H1 (cell line): ENCODE measurements around the gene MAPT. TPM values are rescaled to one million over a fixed set of nuclear protein-coding genes. Genes with fewer than 3 reads are reported as not detected.

ENCODE experiments used
- CTCF ChIA-PET: fragments of 300-600 bp; sonication (Branson Sonifier 250); formaldehyde crosslinking; loops from one replicate; lab custom pipeline; 2021; ENCODE audit not compliant: partially characterized antibody; lab: Charles Lee
- POLR2A ChIA-PET: fragments of 300-600 bp; sonication (Branson Sonifier 250); formaldehyde crosslinking; loops from one replicate; lab custom pipeline; 2021; ENCODE audit warnings: inconsistent platforms; ENCODE audit not compliant: partially characterized antibody; lab: Charles Lee
- DNase-seq, 2 experiments: peaks; one replicate each; pipeline versions ENCODE4 v3.0.0 to v3.0.0-alpha.2; 2010 to 2022; ENCODE audit warnings: low spot score in 2 of 2, low read depth in 1 of 2, mixed read lengths in 1 of 2
- FAIRE-seq: peaks from 2 replicates; lab custom pipeline; 2011; peaks lifted over from hg19 to GRCh38; lab: Jason Lieb, UNC
- H2AFZ ChIP-seq: 2 replicates; pipeline ENCODE4 v1.8.1; 2012; ENCODE audit warnings: low read length, inconsistent platforms
- H2AK5ac ChIP-seq: 2 replicates; pipeline ENCODE4 v1.6.1; 2013; ENCODE audit warnings: low read depth, low read length
- H2BK120ac ChIP-seq: replicated peaks from 2 replicates; pipeline ENCODE3; 2013; ENCODE audit warnings: low read depth, low read length, inconsistent platforms
- H2BK12ac ChIP-seq: 2 replicates; pipeline ENCODE4 v1.6.1; 2013; ENCODE audit warnings: low read depth, low read length
- H2BK15ac ChIP-seq: 2 replicates; pipeline ENCODE4 v1.6.1; 2013; ENCODE audit warnings: low read length
- H2BK20ac ChIP-seq: 2 replicates; pipeline ENCODE4 v1.6.1; 2013; ENCODE audit warnings: low read length
- H2BK5ac ChIP-seq: 2 replicates; pipeline ENCODE4 v1.6.1; 2013; ENCODE audit warnings: low read depth, low read length
- H3K14ac ChIP-seq: 2 replicates; pipeline ENCODE4 v1.6.1; 2013; ENCODE audit warnings: inconsistent platforms; ENCODE audit not compliant: insufficient read length
- H3K18ac ChIP-seq: 2 replicates; pipeline ENCODE4 v1.6.1; 2013; ENCODE audit warnings: low read length; ENCODE audit errors: extremely low read depth
- H3K23ac ChIP-seq: 2 replicates; pipeline ENCODE4 v1.6.1; 2013; ENCODE audit warnings: inconsistent platforms; ENCODE audit not compliant: insufficient read length
- H3K23me2 ChIP-seq: 2 replicates; pipeline ENCODE4 v1.6.1; 2013; ENCODE audit warnings: low read depth, low read length
- H3K27ac ChIP-seq: 2 replicates; pipeline ENCODE4 v1.6.1; 2011; ENCODE audit warnings: low read depth, low read length, inconsistent platforms
- H3K27me3 ChIP-seq, 4 experiments: replicated peaks in 1 of 4; 1 replicate in 1 of 4; 2 replicates in 3 of 4; pipeline versions ENCODE4 v1.6.1 to v1.8.1; 2011 to 2013; ENCODE audit warnings: low read length in 3 of 4, mild to moderate bottlenecking in 3 of 4, inconsistent platforms in 2 of 4, mixed read lengths in 2 of 4, moderate library complexity in 1 of 4; ENCODE audit not compliant: control insufficient read depth in 3 of 4, insufficient read depth in 3 of 4; ENCODE audit errors: extremely low read depth in 1 of 4
- H3K36me3 ChIP-seq, 4 experiments: 2 replicates each; pipeline versions ENCODE4 v1.6.1 to v1.8.1; 2011 to 2013; ENCODE audit warnings: mild to moderate bottlenecking in 4 of 4, low read length in 3 of 4, moderate library complexity in 2 of 4, control low read depth in 1 of 4, inconsistent platforms in 1 of 4; ENCODE audit not compliant: insufficient read depth in 4 of 4, control insufficient read depth in 2 of 4
- H3K4ac ChIP-seq: replicated peaks from 2 replicates; pipeline ENCODE3; 2013; ENCODE audit warnings: low read length, low read depth, mixed read lengths, inconsistent platforms; ENCODE audit not compliant: insufficient read length
- H3K4me1 ChIP-seq, 4 experiments: replicated peaks in 1 of 4; 1 replicate in 1 of 4; 2 replicates in 3 of 4; pipeline versions ENCODE4 v1.6.1 to v1.8.1; 2011 to 2013; ENCODE audit warnings: low read length in 3 of 4, inconsistent platforms in 2 of 4, mixed read lengths in 1 of 4; ENCODE audit not compliant: insufficient read depth in 4 of 4, control insufficient read depth in 3 of 4
- H3K4me2 ChIP-seq, 2 experiments: 2 replicates each; pipeline versions ENCODE4 v1.6.1 to v1.8.1; 2011 to 2013; ENCODE audit warnings: low read depth in 2 of 2, low read length in 2 of 2, control low read depth in 1 of 2, inconsistent platforms in 1 of 2, mild to moderate bottlenecking in 1 of 2; ENCODE audit not compliant: insufficient read depth in 1 of 2
- H3K4me3 ChIP-seq, 4 experiments: fragments of 200-600, 300-600 bp in 1 of 4; sonication (generic), shearing (Covaris generic), sonication (Bioruptor Twin) in 1 of 4; 2 replicates each; pipeline versions ENCODE4 v1.5.1 to v1.8.1; 2011 to 2016; ENCODE audit warnings: low read length in 4 of 4, low read depth in 3 of 4, control low read depth in 2 of 4, inconsistent platforms in 2 of 4, mild to moderate bottlenecking in 2 of 4, mixed read lengths in 1 of 4, moderate library complexity in 1 of 4; ENCODE audit not compliant: insufficient read depth in 2 of 4; ENCODE audit errors: extremely low read depth in 1 of 4
- H3K56ac ChIP-seq: replicated peaks from 2 replicates; pipeline ENCODE3; 2013; ENCODE audit warnings: low read depth, mild to moderate bottlenecking, mixed read lengths, low read length, inconsistent platforms; ENCODE audit not compliant: insufficient read length
- H3K79me1 ChIP-seq: 2 replicates; pipeline ENCODE4 v1.6.1; 2013; ENCODE audit warnings: low read depth, low read length, control low read depth
- H3K79me2 ChIP-seq, 2 experiments: 2 replicates each; pipeline versions ENCODE4 v1.6.1 to v1.8.1; 2012 to 2013; ENCODE audit warnings: low read length in 2 of 2, mild to moderate bottlenecking in 2 of 2, inconsistent platforms in 1 of 2; ENCODE audit not compliant: insufficient read depth in 2 of 2, control insufficient read depth in 1 of 2
- H3K9ac ChIP-seq, 4 experiments: replicated peaks in 1 of 4; 1 replicate in 1 of 4; 2 replicates in 3 of 4; pipeline versions ENCODE4 v1.6.1 to v1.8.1; 2011 to 2013; ENCODE audit warnings: low read depth in 3 of 4, low read length in 3 of 4, control low read depth in 2 of 4, mild to moderate bottlenecking in 2 of 4, moderate library complexity in 2 of 4, inconsistent platforms in 1 of 4; ENCODE audit errors: extremely low read depth in 1 of 4
- H3K9me3 ChIP-seq, 2 experiments: 2 replicates each; pipeline versions ENCODE4 v1.6.1 to v1.8.1; 2012 to 2013; ENCODE audit warnings: mild to moderate bottlenecking in 2 of 2, moderate library complexity in 2 of 2, control low read depth in 1 of 2, inconsistent platforms in 1 of 2, low read depth in 1 of 2, low read length in 1 of 2, mixed read lengths in 1 of 2; ENCODE audit not compliant: insufficient read depth in 2 of 2
- H4K20me1 ChIP-seq, 2 experiments: replicated peaks in 1 of 2; 2 replicates each; pipeline versions ENCODE3 to v1.8.1; 2011 to 2013; ENCODE audit warnings: inconsistent platforms in 2 of 2, low read length in 2 of 2, mild to moderate bottlenecking in 1 of 2; ENCODE audit not compliant: insufficient read depth in 2 of 2, control insufficient read depth in 1 of 2
- H4K5ac ChIP-seq: 2 replicates; pipeline ENCODE4 v1.6.1; 2013; ENCODE audit warnings: low read length, low read depth, mixed read lengths, inconsistent platforms; ENCODE audit not compliant: insufficient read length
- H4K8ac ChIP-seq: 2 replicates; pipeline ENCODE4 v1.8.0; 2013; ENCODE audit warnings: mild to moderate bottlenecking, moderate library complexity, low read length, inconsistent platforms; ENCODE audit not compliant: insufficient read depth; ENCODE audit errors: extremely low read depth
- H4K91ac ChIP-seq: replicated peaks from 2 replicates; pipeline ENCODE3; 2013; ENCODE audit warnings: low read length, mixed read lengths, inconsistent platforms; ENCODE audit not compliant: insufficient read length
- CBX5 ChIP-seq: fragments of 300-800, 300-1000 bp; sonication (generic); IDR thresholded peaks from 2 replicates; pipeline ENCODE4 v1.7.1; 2016; ENCODE audit warnings: antibody characterized with exemption, low read length, low read depth
- CREB1 ChIP-seq: IDR thresholded peaks from 2 replicates; pipeline ENCODE4 v1.6.1; 2012; ENCODE audit warnings: inconsistent platforms
- RXRA ChIP-seq: IDR thresholded peaks from 2 replicates; pipeline ENCODE4 v1.6.1; 2011; ENCODE audit warnings: low read depth, mild to moderate bottlenecking, low read length, moderate library complexity; ENCODE audit not compliant: insufficient read depth
- SIRT6 ChIP-seq: IDR thresholded peaks from one replicate; pipeline ENCODE4 v1.7.1; 2012; ENCODE audit warnings: low read length, inconsistent platforms
- SP4 ChIP-seq: IDR thresholded peaks from 2 replicates; pipeline ENCODE4 v1.6.1; 2012; ENCODE audit warnings: low read length, inconsistent platforms
- USF2 ChIP-seq: IDR thresholded peaks from 2 replicates; pipeline ENCODE4 v1.6.1; 2011; ENCODE audit warnings: low read length, improper control_type of control experiment
- WGBS, 2 experiments: shearing (Covaris generic) in 1 of 2; methylation state at CpG; one replicate each; pipeline versions ENCODE4 v1.1.6 to v1.1.7; 2013 to 2015; ENCODE audit warnings: low lambda C conversion rate in 2 of 2, mixed read lengths in 2 of 2, inconsistent platforms in 1 of 2, low coverage in 1 of 2, missing lambda C conversion rate in 1 of 2; ENCODE audit not compliant: insufficient replicate concordance in 2 of 2, insufficient coverage in 1 of 2, insufficient read length in 1 of 2; ENCODE audit errors: extremely low coverage in 1 of 2, missing lambda C conversion rate in 1 of 2; 5-methylcytosine and 5-hydroxymethylcytosine counted together
- polyA plus RNA-seq, 7 experiments: library from polyadenylated mRNA; depleted of rRNA in 3 of 7; stranded (reverse) in 5 of 7; unstranded in 2 of 7; fragments of >200 nt in 5 of 7; fragments of 200-250 nt in 2 of 7; gene quantifications; 1 replicate in 5 of 7; 2 replicates in 1 of 7; 4 replicates in 1 of 7; pipeline versions ENCODE4 v1.2.1 to v1.2.3, GENCODE V29; 2011 to 2013; ENCODE audit warnings: missing spikeins in 2 of 7, mixed read lengths in 2 of 7
- total RNA-seq: library from RNA; stranded (reverse); fragmentation: NEBNext Ultra II Directional; extraction: Animal tissue kit (Norgen Biotek cat#: 25700); gene quantifications from 2 replicates; pipeline ENCODE4 v1.2.1, GENCODE V29; 2021

The MAPT gene
- total and polyA plus RNA-seq, 2 of the 8 experiments (the other 6 are each of a cell fraction or from before 2014, with no cell fraction given): 0.54 to 1.7 TPM

DNA sequence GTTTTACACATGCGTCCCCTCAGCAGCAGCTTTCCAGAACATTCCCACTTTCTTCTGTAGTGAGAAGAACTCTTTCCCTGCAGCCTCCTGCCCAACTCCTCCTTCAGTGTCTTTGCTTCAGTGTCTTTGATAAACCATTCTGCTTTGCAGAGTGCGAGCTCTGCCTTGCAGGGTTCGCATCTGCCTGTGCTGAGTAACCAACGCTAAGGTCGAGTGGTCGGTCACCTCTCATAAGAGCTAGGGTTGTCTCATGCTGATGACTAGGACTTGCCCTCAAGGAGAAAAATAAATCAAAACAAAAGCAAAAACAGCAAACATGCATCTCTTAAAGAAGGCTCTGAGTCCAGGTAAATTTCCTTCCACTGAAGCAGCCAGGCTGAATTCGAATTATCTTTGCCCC lies 22.7 kb downstream of the MAPT start:
- H2BK15ac ChIP-seq: no peak overlapping the region
- DNase-seq (no peak), FAIRE-seq (no peak)
- peaks cover 3% of the 10 kb centered on the region in 2 experiments; a peak in 2 of 4 replicates for H3K9me3 ChIP-seq
- no peaks in the 10 kb centered on the region for H3K4me1 ChIP-seq
- no peak overlapping the region for H3K18ac ChIP-seq
- ChIA-PET POLR2A (no interaction called here), CTCF (interaction anchor here (1.0 to 1.8 kb wide), 3 partner anchors 9 to 55 kb away, joined by 3 to 6 read pairs (median 4); no protein-coding TSS in a partner anchor)
- H4K5ac ChIP-seq: no peak overlapping the region
- no peak overlapping the region for H3K4me2 ChIP-seq
- no peaks in the 10 kb centered on the region for H3K79me1 ChIP-seq
- H2AFZ ChIP-seq: no peak overlapping the region
- no peak overlapping the region for H3K14ac ChIP-seq
- H3K9ac ChIP-seq: no peak overlapping the region
- no peak overlapping the region for H3K23ac ChIP-seq
- no peaks in the 10 kb centered on the region for H3K27me3 ChIP-seq
- H2BK12ac ChIP-seq: no peak overlapping the region
- H3K23me2 ChIP-seq: peaks cover 4% of the 10 kb centered on the region; the same call in 1 of the 2 replicates
- no peak overlapping the region for H3K27ac ChIP-seq
- peaks cover 0 to 4% of the 10 kb centered on the region in 2 experiments for H4K20me1 ChIP-seq
- H2BK5ac ChIP-seq: no peak overlapping the region
- H3K36me3 ChIP-seq: no peaks in the 10 kb centered on the region
- 85% methylated on average over 7 of the region's 7 CpGs; no CpG with 5 or more reads in 1 of the 2 experiments for WGBS, 2 experiments
- TF ChIP-seq CREB1 (no peak), SIRT6 (no peak), SP4 (no peak), RXRA (no peak), USF2 (no peak), CBX5 (no peak)
- H3K79me2 ChIP-seq: no peaks in the 10 kb centered on the region
- H3K56ac ChIP-seq: no peak overlapping the region
- no peak overlapping the region for H3K4ac ChIP-seq
- no peak overlapping the region for H2BK120ac ChIP-seq
- H2BK20ac ChIP-seq: no peak overlapping the region
- H2AK5ac ChIP-seq: no peak overlapping the region
- no peak overlapping the region for H4K91ac ChIP-seq
- no peak overlapping the region for H3K4me3 ChIP-seq
- H4K8ac ChIP-seq: no peak overlapping the region
